ENCODE measurements around the gene SLC4A11. TPM values are rescaled to one million over a fixed set of nuclear protein-coding genes. Genes with fewer than 3 reads are reported as not detected.

The SLC4A11 gene
- total RNA-seq, 2 experiments from 2014 or later, result 1.8 to 2.8 TPM

DNA sequence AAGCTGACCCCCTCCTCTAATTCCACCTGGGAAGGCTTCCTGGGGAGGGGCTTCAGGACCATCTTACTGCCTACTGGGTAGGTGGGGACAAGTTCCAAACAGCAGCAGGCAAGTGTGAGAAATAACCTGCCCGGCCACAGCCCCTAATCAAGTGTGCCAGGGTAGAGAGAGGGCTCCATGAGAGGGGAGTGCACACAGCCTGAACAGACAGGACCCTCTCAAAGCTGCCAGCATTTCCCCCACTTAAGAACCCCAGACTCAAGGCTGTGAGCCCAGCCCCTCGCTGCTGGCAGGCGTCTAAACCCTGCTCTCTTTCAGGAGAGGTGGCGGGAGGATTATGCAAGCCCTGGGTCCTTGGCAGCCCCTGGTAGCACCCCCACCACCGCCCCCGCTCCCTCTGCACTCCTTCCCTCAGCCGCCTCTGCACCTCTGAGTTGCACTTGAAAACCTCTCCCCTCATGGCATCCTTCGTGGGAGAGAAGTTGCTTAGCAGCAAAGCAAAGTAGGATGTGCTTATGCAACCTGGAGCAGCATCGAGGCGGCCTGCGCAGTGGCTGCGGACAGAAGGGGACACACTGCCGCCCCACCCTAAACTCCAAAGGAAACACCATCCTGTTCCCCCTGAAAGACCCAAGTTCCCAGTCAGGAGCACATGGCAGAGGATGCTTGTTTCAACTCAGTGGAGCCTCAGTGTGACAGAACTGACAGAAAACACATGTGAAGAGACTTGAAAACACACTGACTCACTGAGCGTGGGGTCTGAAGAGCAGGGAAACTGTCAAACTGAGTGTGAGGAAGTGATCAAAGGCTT lies 45.0 kb downstream of the SLC4A11 start:
- Mint-ChIP-seq H3K36me3 (ENCODE audit: low read depth) (peaks cover 43% of the 10 kb centered on the region), H3K4me1 (ENCODE audit: low read depth) (peaks cover 11% of the 10 kb centered on the region), H3K27me3 (no peaks in the 10 kb centered on the region), H3K4me3 (no peak overlapping the region), H3K9me3 (no peaks in the 10 kb centered on the region), H3K27ac (no peak overlapping the region)
- DNase-seq (peak; percentile 38), ATAC-seq (peak; percentile 68)
- intact Hi-C loops (cut with micrococcal nuclease), result no loop called here
- TF ChIP-seq CTCF (IDR thresholded peaks at IDR 0.05), result no peak
- ChIA-PET CTCF (interaction anchor here (0.7 kb wide), 1 partner anchor 123 kb away, joined by 3 read pairs; no protein-coding TSS in a partner anchor), POLR2A (no interaction called here)

- no peak overlapping the region for H3K4me3 Mint-ChIP-seq
- H3K27me3 Mint-ChIP-seq, result no peaks in the 10 kb centered on the region
- CTCF ChIA-PET, result interaction anchor here (0.6 to 1.4 kb wide), 2 partner anchors 9 to 16 kb away, joined by 3 read pairs; partner anchors contain the start of gene ITPA
- no peak overlapping the region for H3K27ac Mint-ChIP-seq
- ATAC-seq, result no peak
- H3K9me3 Mint-ChIP-seq, result no peaks in the 10 kb centered on the region
- POLR2A ChIA-PET, result interaction anchor here (0.7 to 1.2 kb wide), 4 partner anchors 37 to 157 kb away, joined by 3 read pairs; no protein-coding TSS in a partner anchor
- peaks cover 11% of the 10 kb centered on the region for H3K4me1 Mint-ChIP-seq (ENCODE audit: low read depth)
- peaks cover 38% of the 10 kb centered on the region for H3K36me3 Mint-ChIP-seq (ENCODE audit: low read depth)
- intact Hi-C loops (cut with micrococcal nuclease), result no loop called here
- no peak for DNase-seq
- no peak for TF ChIP-seq CTCF (IDR thresholded peaks at IDR 0.05)
Measured at GRCh38 chr20:3192226-3193015, 46.6 kb downstream of the SLC4A11 start.

DNA sequence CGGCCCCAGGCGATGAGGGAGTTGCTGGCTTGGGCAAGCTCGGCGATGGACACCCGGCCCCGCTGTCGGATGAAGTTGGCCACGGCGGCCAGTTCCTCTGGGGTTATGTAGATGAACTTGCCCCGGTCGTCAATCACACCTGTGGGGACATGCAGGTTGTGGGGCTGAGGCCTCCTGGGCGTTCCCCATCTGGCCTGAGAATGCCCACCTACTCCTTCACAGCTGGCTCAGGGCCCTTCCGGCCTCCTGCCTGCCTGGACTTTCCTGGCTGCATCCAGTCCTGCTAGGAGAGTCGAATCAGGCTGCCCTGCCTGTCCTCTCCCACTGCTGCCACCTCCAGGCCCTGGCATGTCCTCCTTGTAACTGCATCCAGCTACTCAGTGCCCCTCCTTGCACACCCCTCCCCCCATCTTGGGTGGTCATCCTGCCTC lies 48.3 kb downstream of the SLC4A11 start:
- Mint-ChIP-seq H3K4me1 (ENCODE audit: low read depth) (peaks cover 5% of the 10 kb centered on the region), H3K27me3 (no peaks in the 10 kb centered on the region), H3K4me3 (no peak overlapping the region), H3K9me3 (no peaks in the 10 kb centered on the region), H3K36me3 (ENCODE audit: low read depth) (peaks cover 33% of the 10 kb centered on the region), H3K27ac (no peak overlapping the region)
- no peak for DNase-seq
- no peak for ATAC-seq
- POLR2A ChIA-PET, result no interaction called here
- TF ChIP-seq CTCF (IDR thresholded peaks at IDR 0.05), result no peak
- intact Hi-C loops (cut with micrococcal nuclease), result no loop called here
- CTCF ChIA-PET, result no interaction called here

DNA sequence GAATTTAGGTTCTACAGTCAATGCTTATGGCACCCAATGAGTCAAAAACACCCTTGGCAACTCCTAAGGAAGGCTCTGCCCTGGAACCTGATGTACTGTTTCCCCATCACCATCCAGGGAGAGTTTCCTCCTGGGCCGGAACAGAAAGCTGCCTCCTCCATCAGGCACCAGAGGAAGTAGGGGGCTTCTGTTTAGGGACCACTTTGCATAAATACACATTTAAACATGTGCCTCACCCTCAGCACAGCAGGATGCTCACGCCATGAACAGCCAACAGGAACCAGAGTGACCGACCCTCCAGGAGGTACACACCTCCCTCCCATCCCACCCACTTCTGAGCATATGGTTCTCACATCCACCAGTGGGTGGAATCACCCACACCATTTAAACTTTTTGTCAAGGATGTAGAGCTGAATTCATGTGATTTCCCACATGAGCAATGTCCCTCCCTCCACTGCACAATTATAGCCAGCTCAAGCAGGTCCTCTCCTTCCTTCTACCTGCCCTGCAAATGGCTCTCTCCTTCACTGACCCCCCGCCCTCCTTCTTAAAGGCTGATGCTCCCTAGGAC lies 49.3 kb downstream of the SLC4A11 start:
- ChIA-PET CTCF (no interaction called here), POLR2A (no interaction called here)
- no peak for DNase-seq
- no peak for ATAC-seq
- Mint-ChIP-seq H3K4me1 (ENCODE audit: low read depth) (no peaks in the 10 kb centered on the region), H3K27me3 (no peaks in the 10 kb centered on the region), H3K9me3 (no peaks in the 10 kb centered on the region), H3K4me3 (no peak overlapping the region), H3K27ac (peak overlapping the region; percentile 44), H3K36me3 (ENCODE audit: low read depth) (peaks cover 30% of the 10 kb centered on the region)
- no peak for TF ChIP-seq CTCF (IDR thresholded peaks at IDR 0.05)
- intact Hi-C loops (cut with micrococcal nuclease), result no loop called here
